Measurements from ENCODE around the gene IKBKG.

The IKBKG gene

DNA sequence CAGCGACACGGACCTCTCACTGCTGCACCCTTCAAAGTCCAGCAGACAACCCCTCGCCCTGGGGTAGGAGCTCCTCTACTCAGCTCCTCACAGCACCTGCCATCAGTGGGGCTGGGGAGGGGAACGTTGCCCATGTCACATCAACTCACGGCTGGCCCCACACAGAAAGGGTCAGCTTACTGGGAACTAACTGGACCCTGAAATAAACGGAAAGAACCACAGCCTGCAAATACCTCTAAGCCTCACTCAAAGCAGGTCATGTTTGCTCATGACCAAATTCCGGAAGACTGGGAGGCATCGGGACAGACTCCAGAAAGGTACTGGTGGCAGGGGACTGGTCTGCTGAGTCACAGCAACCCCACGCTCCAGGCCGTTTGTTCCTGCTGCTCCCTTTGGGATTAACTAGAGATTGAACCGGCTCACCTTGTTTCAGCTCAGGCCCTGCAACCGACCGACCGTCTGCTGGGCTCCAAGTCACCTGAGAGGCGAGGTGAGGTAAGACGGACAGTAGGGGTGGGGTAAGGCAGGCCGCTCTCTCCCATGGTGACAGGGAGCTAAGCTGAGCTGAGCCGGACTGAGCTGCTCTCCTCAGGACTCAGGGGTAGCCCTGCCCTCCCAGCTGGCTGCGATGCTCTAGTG is 6.4 kb upstream of the IKBKG start:
- TF ChIP-seq, protein P1, sequence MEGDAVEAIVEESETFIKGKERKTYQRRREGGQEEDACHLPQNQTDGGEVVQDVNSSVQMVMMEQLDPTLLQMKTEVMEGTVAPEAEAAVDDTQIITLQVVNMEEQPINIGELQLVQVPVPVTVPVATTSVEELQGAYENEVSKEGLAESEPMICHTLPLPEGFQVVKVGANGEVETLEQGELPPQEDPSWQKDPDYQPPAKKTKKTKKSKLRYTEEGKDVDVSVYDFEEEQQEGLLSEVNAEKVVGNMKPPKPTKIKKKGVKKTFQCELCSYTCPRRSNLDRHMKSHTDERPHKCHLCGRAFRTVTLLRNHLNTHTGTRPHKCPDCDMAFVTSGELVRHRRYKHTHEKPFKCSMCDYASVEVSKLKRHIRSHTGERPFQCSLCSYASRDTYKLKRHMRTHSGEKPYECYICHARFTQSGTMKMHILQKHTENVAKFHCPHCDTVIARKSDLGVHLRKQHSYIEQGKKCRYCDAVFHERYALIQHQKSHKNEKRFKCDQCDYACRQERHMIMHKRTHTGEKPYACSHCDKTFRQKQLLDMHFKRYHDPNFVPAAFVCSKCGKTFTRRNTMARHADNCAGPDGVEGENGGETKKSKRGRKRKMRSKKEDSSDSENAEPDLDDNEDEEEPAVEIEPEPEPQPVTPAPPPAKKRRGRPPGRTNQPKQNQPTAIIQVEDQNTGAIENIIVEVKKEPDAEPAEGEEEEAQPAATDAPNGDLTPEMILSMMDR (IDR thresholded peaks at IDR 0.05; ENCODE audit: low read depth, low read length): no peak
- peak; percentile 98 for DNase-seq
- H3K36me3 ChIP-seq: peaks cover 82% of the 10 kb centered on the region
- H3K27me3 ChIP-seq (ENCODE audit: insufficient read depth, low read depth, severe bottlenecking): peaks cover 6% of the 10 kb centered on the region
- peak overlapping the region; percentile 92 for H3K27ac ChIP-seq
- H3K4me3 ChIP-seq (ENCODE audit: low read depth, low read length): 0 out of 2 replicates have a peak overlapping the region, but pooled peaks have one; percentile 3
- no peaks in the 10 kb centered on the region for H3K9me3 ChIP-seq (ENCODE audit: severe bottlenecking)

DNA sequence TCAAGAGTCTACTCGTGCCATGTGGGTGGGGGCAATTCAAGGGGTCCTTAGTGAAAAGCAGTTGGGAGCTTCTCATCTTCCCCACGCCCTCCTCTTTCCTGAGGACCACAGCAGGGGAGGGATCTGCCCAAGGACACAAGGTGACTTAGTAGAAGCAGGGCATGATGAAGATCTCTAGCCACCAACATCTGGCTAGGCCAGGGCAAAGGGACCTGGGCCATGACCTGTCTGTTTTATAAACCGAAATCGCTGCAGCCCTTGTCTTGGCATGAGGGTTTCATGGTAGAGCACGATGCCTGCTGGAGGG is 5.9 kb upstream of the IKBKG start:
- Histone ChIP-seq H3K27me3 (ENCODE audit: insufficient read depth, low read depth, severe bottlenecking) (peaks cover 5% of the 10 kb centered on the region), H3K27ac (peak overlapping the region; percentile 84), H3K36me3 (peaks cover 77% of the 10 kb centered on the region), H3K9me3 (ENCODE audit: severe bottlenecking) (no peaks in the 10 kb centered on the region), H3K4me3 (ENCODE audit: low read depth, low read length) (no peak overlapping the region)
- no peak for DNase-seq
- TF ChIP-seq, protein P1 (IDR thresholded peaks at IDR 0.05; ENCODE audit: low read depth, low read length): no peak

DNA sequence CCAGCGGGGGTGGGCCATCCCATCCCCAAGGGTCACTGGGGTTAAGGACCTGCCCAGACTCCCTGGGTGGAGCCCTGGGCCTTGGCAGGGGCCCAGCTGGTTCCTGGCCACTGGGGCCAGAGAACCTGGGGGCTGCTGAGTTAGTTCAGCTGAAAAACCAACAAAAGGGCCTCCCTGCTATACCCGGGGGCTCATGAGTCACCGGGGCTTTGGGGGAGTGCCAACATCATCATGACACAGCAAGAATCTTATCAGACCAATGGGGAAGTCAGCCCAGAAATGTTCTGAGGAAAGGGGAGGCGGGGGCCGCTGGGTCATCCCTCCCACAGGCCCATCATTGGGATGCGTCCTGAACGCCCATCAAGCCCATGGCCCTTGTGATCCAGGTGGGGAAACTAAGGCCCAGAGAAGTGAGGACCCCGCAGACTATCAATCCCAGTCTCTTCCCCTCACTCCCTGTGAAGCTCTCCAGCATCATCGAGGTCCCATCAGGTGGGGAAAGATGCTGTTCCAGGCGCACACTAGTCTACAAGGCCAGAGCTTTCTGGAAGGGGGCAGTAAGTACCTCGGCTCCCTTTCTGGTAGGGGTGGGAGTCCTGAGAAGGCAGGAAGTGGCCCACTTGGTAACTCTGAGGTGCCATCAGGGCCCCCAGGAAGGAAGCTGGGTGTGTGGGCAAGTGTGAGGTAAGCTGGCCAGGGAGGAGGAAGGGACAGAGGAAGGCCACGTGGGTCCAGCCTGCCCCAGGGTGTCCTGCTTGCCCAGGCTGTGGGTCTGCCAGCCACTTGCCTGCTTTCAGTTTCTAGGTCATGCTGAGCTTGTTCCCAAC is 5.3 kb upstream of the IKBKG start:
- Histone ChIP-seq H3K9me3 (ENCODE audit: severe bottlenecking) (no peaks in the 10 kb centered on the region), H3K4me3 (ENCODE audit: low read depth, low read length) (no peak overlapping the region), H3K27ac (peak overlapping the region; percentile 84), H3K36me3 (peaks cover 72% of the 10 kb centered on the region), H3K27me3 (ENCODE audit: insufficient read depth, low read depth, severe bottlenecking) (peaks cover 2% of the 10 kb centered on the region)
- no peak for DNase-seq
- TF ChIP-seq, protein P1 (IDR thresholded peaks at IDR 0.05; ENCODE audit: low read depth, low read length): no peak

DNA sequence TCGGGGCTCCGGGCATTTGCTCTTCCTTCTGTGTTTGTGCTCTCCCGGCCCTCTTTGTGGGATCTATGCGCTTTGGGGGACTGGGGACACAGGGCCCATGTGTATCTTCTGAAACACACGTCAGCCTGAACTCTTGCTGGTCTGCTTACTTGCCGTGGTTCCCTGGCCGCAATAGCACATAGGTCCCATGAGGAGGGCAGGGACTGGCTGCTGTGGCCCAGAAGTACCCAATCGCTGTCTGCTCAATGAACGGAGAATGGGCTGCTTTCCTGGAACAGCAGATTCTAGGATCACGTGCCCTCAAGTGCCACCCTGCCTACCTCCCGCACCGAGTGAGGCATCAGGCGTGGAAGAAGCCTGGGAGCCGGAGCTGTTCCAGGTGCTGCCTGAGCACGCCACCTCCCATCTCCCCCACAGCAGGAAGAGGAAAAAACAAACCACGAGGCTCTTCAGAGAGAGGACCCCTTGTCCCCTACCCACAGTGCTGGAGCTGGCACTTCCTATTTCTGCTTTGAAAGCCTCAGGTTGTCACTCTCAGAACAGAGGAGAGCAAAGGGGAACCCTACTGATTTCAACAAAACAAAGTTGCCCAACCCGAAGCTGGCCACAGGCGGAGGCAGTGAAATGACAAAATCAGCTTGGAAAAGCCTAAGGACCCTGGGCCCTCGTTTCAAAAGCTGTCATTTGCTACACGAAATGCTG is 4.5 kb upstream of the IKBKG start:
- peak overlapping the region; percentile 84 for H3K27ac ChIP-seq
- DNase-seq: no peak
- H3K9me3 ChIP-seq (ENCODE audit: severe bottlenecking): no peaks in the 10 kb centered on the region
- H3K36me3 ChIP-seq: peaks cover 65% of the 10 kb centered on the region
- TF ChIP-seq, protein P1 (IDR thresholded peaks at IDR 0.05; ENCODE audit: low read depth, low read length): no peak
- peaks cover 3% of the 10 kb centered on the region for H3K27me3 ChIP-seq (ENCODE audit: insufficient read depth, low read depth, severe bottlenecking)
- no peak overlapping the region for H3K4me3 ChIP-seq (ENCODE audit: low read depth, low read length)

DNA sequence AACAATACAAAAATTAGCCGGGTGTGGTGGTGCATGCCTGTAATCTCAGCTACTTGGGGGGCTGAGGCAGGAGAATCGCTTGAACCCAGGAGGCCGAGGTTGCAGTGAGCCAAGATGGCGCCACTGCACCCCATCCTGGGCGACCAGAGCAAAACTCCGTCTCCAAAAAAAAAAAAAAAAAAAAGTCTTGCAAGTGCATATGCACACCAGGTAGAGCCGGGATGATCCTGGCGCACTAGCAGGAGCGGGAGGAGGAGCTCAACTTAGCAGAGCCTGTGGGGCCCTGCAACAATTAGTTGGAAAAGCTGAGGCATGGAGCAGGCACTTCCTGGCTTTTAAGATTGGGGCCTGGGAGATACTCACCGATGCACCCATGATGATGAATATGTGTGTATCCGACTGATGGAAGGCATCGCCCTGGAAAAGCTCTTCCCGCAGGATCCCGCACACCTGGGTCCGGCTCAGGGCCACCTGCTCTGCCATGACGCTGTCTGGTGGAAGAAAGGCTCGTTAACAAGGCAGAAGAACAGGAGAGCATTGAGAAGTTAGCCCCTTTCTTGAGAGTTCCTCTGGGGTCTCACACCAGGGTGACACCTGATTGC is 1.6 kb upstream of the IKBKG start:
- TF ChIP-seq, protein P1 (IDR thresholded peaks at IDR 0.05; ENCODE audit: low read depth, low read length): no peak
- no peaks in the 10 kb centered on the region for H3K9me3 ChIP-seq (ENCODE audit: severe bottlenecking)
- H3K27ac ChIP-seq: peak overlapping the region; percentile 93; the same call in 1 of the 2 replicates
- peak overlapping the region; percentile 75 for H3K4me3 ChIP-seq (ENCODE audit: low read depth, low read length)
- peaks cover 5% of the 10 kb centered on the region for H3K27me3 ChIP-seq (ENCODE audit: insufficient read depth, low read depth, severe bottlenecking)
- no peak for DNase-seq
- H3K36me3 ChIP-seq: peaks cover 47% of the 10 kb centered on the region

All from WERI-Rb-1 (cell line).